Transverse colon (tissue), 4 donors: Measurements from ENCODE around the gene AFTPH.

Experiments used
- EP300 ChIP-seq: sonication (generic); formaldehyde crosslinking; IDR thresholded peaks from one replicate; pipeline ENCODE4 v1.6.1; 2017; ENCODE audit warnings: antibody characterized with exemption, low read depth
- POLR2A ChIP-seq: fragments of 450-650 bp; IDR thresholded peaks from one replicate; pipeline ENCODE4 v1.6.1; 2016; ENCODE audit warnings: antibody characterized with exemption, mild to moderate bottlenecking, moderate library complexity
- POLR2AphosphoS5 ChIP-seq, 3 donors: sonication (generic); formaldehyde crosslinking; IDR thresholded peaks; one replicate each; pipeline ENCODE4 v1.6.1; 2016; ENCODE audit warnings: antibody characterized with exemption in 3 of 3
- TF ChIP-seq, protein P1 (sequence below), 5 experiments: fragments of 200-600 bp in 3 of 5; fragments of 450-650 bp in 2 of 5; sonication (generic) in 3 of 5; IDR thresholded peaks; 1 replicate in 2 of 5; 2 replicates in 3 of 5; pipeline ENCODE4 v1.5.1; 2016 to 2017; ENCODE audit warnings: antibody characterized with exemption in 5 of 5, inconsistent platforms in 3 of 5, mild to moderate bottlenecking in 2 of 5, moderate library complexity in 1 of 5

DNA sequence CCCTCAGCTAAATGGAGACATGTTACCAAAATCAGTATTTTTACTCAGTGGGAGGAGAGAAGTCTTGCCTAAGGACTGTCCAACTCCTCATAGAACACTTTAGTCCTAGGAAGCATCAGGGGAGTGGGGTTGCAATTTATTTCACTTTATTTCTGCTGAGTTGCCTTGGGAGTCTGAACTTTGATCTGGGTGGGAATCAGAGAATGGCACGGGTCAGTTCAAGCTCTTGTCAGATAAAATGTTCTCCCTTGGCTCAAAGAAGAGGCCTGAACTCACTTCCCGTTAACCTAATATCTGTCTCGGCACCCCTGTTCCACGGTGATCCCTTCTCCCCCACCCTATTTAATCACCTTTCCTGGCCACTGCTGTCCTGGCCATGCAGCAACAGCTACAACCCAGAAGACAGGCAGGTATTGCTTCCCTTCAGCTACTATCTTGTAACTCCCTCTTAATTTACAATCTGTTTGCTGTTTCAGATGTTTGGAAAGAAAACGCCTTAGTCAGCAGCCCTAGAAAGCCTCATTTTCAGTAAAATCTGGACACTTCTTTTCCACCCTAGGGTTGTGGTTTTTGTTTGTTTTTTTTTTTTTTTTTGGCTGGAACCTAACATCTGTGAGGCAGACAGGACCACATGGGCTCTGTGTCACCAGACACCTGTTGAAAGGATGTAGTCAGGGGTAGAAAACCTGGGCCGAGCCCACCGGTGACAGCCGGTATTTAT is 77.1 kb downstream of the AFTPH start:
- TF ChIP-seq, protein P1, sequence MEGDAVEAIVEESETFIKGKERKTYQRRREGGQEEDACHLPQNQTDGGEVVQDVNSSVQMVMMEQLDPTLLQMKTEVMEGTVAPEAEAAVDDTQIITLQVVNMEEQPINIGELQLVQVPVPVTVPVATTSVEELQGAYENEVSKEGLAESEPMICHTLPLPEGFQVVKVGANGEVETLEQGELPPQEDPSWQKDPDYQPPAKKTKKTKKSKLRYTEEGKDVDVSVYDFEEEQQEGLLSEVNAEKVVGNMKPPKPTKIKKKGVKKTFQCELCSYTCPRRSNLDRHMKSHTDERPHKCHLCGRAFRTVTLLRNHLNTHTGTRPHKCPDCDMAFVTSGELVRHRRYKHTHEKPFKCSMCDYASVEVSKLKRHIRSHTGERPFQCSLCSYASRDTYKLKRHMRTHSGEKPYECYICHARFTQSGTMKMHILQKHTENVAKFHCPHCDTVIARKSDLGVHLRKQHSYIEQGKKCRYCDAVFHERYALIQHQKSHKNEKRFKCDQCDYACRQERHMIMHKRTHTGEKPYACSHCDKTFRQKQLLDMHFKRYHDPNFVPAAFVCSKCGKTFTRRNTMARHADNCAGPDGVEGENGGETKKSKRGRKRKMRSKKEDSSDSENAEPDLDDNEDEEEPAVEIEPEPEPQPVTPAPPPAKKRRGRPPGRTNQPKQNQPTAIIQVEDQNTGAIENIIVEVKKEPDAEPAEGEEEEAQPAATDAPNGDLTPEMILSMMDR (IDR thresholded peaks at IDR 0.05), result no peak
- TF ChIP-seq POLR2A, result no peak
- TF ChIP-seq POLR2AphosphoS5 (IDR thresholded peaks at IDR 0.05), result no peak
- no peak for TF ChIP-seq EP300
